ENCODE results near the gene RSRC1. TPM values are rescaled to one million over a fixed set of nuclear protein-coding genes. Genes with fewer than 3 reads are reported as not detected.

RSRC1 gene
- total RNA-seq, 1 donor from 2014 or later: 48.3 TPM

- no peak for DNase-seq (ENCODE audit: low spot score)
These were observed 17.6 kb downstream of the RSRC1 start for GRCh38 chr3:158127250-158128219.

- no peak for DNase-seq (ENCODE audit: low spot score)
These were observed 18.9 kb downstream of the RSRC1 start for GRCh38 chr3:158128755-158129154.

DNA sequence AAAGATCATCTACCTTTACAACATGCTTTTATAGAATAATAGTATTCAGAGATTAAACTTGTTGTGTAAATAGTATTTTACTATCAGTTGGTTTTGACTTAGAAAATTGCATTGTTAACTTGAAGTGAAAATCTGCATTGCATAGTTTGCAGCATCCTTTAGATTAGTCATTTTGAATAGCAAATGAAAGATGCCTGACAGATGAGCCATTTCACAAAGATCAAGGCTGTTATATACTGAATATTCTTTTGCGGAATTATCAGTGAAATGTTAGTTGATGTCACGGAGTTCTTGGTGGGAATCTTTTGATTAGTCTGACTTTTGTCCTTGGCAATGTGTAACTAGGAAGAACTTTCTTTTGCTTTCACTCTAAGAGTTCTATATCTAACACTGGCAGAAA, 24.5 kb downstream of the RSRC1 start:
- DNase-seq (ENCODE audit: low spot score): no peak

DNA sequence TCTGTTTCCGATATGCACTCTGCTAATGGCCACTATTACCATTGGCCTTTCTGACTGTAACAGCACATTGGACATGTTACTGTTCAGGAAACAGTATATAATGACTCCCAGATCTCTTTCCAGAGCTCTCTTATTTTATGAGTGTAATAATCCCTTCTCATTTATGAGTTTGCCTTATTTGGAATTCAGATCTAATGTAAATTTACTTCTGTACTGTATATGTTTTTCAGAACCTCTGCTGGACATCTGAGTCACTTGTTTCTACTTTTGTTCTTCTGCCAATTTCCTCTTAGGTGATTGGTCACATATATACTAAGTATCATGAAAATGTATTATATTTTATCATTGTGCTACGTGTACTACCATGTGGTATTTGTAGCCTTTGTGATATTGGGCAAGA, 30.5 kb downstream of the RSRC1 start:
- DNase-seq (ENCODE audit: low spot score): no peak

GRCh38 chr3:158148218-158148617, 38.3 kb downstream of the RSRC1 start:
- DNase-seq (ENCODE audit: low spot score): no peak

DNA sequence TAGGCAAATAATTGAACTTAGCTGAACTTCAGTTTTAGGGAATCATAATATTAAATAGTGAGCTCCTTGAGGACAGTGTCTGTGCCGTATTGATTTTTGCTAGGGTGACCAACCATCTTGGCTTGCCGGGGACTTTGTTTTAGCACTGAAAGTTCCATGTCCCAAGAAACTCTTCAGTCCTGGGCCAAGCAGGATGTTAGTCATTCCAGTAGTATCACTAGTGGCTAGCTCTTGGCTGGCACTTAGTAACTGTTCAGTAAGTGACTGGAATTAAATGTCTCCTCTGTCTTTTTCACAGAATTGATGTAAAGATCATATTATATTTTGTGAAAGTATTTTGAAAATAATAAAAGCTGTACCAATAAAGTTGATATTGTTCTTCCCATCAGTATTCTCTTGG, 42.3 kb downstream of the RSRC1 start:
- DNase-seq (ENCODE audit: low spot score): no peak

- no peak for DNase-seq (ENCODE audit: low spot score)
These were observed 49.1 kb downstream of the RSRC1 start for GRCh38 chr3:158158969-158159368.

DNA sequence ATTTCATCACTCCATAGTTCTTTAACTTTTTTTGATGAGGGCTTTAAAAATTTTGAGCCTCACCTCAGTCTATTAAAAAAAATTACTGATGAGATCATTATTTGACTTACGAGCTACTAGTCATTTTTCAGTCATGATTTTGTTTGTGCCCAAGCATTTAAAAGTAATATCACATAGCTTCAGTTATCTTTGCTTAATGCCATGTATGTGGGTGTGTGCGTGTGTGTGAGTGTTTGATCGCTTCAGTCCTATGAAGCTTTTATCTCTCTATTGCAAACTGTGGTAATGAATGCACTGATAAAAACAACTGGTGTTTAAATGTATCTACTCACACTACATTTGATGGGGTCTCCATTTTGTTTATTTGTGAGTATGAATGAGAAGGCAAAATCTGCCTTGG, 49.8 kb downstream of the RSRC1 start:
- DNase-seq (ENCODE audit: low spot score): no peak

DNA sequence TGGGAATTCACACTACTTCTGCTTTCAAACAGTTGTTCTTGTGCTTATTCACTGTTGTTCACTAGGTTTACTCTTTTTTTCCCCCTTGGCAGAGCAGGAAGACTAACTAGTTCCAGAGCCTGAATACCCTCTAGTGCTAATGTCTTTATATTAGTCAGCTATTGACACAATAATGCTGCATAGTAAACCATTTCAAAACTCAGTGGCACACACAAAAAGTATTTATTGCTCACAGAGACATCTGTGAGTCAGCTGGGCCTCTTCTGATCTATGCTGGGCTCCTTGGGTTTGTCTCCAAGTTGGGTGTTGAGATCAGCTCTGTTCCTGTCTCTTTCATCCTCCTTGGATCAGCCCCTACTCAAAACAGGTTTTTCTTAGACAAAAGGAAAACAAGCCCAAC, 51.1 kb downstream of the RSRC1 start:
- no peak for DNase-seq (ENCODE audit: low spot score)

DNA sequence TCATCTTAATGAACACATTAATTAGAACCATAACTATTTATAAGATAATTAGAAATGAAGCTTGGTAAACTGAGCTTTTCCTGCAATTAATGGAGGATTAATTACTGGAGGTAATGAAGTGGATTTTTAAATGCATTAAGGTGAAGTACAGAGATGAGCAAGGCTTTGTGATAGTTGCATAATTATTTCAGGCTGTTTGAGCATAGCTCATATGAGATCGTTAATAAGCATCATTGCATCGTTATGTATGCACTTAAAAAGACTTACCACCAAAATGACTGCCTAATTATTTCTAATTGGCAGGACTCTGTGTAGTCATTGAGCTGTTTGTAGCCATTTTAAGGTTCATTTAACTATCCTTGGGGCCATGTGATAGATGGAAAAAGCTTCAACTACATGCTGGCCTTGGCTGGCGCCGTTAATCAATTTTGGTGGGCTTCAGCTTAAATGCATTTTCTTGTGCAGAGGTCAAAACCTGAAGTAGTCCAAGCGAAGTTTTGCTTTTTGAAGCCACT, 55.3 kb downstream of the RSRC1 start:
- DNase-seq (ENCODE audit: low spot score): no peak

DNA sequence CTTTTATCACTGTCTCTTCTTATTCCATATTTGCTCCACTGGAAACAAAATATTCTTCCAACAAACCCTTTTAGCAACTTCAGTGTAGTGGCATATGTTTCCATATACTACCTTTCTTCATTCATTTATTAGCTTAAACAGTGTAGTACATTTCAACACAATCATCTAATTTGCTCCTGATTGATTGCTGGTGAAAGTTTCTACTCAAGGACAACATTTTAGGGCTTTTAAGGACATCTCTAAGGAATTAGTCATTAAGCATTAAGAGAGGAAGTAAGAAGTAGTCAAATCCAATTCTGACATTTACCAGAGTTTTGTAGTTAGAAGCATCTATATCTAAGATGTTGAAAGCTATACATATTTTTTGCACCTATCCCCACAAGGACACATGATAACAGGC, 55.8 kb downstream of the RSRC1 start:
- DNase-seq (ENCODE audit: low spot score): no peak

- no peak for DNase-seq (ENCODE audit: low spot score)
These were observed 56.3 kb downstream of the RSRC1 start for GRCh38 chr3:158166223-158166622.

- DNase-seq (ENCODE audit: low spot score): no peak
These were observed 58.1 kb downstream of the RSRC1 start for GRCh38 chr3:158167737-158168557.

- DNase-seq (ENCODE audit: low spot score): no peak
These were observed 59.2 kb downstream of the RSRC1 start for GRCh38 chr3:158169091-158169491.

- DNase-seq (ENCODE audit: low spot score): no peak
These were observed 71.2 kb downstream of the RSRC1 start for GRCh38 chr3:158181096-158181495.

DNA sequence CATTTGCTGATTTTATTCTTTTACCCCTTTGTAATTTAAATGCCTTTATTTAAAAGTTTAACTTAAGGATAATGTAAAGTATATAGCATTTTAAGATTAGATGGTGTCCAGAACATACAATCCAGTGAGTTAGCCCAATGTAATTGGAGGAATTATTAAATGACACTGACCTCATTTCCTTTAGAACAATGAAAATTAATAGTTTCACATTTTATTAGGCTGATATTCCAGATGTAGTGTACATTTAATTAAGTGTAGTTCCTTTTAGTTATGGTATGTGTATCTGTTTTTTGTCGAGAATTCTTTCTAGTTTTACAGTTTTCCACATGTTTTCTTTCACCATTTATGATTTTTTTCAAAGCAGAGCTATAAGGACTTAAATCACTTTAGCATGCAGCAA, 75.8 kb downstream of the RSRC1 start:
- no peak for DNase-seq (ENCODE audit: low spot score)

- DNase-seq (ENCODE audit: low spot score): no peak
These were observed 91.1 kb downstream of the RSRC1 start for GRCh38 chr3:158200955-158201354.

DNA sequence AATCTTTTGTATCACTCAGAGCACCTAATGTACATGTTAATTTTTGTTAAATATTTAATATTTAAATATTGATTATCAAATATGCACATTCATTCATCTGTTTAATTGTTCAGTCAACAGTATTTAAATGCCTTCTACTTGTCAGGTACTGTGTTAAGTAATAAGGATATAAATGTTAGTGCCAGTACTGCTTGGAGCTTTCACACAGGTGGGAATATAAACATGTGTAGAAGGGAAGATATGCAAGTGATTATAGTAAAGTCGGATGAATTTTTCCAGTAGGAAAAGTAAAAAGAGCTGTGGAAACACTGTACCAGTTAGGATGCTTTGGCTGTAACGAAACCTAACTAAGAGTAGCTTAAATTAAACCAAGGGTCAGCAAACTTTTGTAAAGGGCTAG, 95.4 kb downstream of the RSRC1 start:
- DNase-seq (ENCODE audit: low spot score): no peak

GRCh38 chr3:158205994-158206393, 96.1 kb downstream of the RSRC1 start:
- DNase-seq (ENCODE audit: low spot score): no peak

DNA sequence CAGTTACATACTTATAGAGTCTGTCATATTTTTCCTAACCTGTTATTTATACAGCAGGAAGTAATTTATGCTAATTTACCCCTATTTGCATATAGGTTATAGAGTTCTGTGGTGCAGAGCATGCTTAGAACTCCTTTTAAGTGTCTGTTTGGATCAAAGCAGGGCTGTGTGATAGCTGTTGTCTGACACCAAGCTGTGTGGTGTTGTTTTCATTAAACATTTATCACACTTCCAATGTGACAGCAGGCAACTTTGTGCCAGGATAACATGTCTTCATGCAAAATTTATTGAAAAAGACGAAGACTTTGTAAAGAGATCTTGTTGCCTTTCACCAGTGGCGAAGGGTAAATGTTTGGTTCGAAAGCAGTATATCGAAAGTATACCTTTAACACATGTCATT, 100.2 kb downstream of the RSRC1 start:
- no peak for DNase-seq (ENCODE audit: low spot score)

DNA sequence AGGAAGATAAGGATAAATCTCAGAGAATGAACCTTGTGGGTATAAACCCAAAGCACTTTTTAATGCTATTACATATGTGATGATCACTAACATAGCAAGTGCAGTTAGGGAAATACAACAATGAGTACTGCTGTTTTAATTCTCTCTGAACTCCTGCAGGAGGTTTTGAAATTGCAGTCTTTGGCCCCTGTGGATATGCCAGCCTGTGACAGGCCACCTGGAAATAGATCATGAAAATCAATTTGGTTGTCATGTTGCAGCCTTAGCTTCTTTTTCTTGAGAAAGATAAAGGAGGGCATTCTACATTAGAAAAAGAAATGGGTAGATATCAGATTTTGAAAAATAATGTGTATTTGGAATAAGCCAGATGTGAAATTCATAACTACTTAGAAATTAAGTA, 103.6 kb downstream of the RSRC1 start:
- DNase-seq (ENCODE audit: low spot score): no peak

DNA sequence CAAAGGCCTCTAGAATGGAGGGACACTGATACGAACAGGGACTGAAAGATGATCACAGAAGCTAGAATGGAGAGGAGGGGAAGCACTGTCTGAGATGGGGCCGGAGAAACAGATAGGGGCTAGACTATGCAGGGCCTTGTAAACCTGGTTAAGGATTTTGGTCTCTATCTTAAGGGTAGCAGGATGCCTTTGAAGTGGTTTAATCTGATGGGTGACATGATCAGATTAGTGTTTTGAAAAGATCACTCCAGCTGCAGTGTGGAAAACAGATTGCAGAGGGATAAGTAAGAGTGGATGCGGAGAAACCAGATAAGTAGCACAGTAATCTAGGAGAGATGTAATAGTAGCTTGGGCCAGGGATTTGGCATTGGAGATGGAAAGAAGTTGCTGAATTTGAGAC, 108.1 kb downstream of the RSRC1 start:
- DNase-seq (ENCODE audit: low spot score): no peak

DNA sequence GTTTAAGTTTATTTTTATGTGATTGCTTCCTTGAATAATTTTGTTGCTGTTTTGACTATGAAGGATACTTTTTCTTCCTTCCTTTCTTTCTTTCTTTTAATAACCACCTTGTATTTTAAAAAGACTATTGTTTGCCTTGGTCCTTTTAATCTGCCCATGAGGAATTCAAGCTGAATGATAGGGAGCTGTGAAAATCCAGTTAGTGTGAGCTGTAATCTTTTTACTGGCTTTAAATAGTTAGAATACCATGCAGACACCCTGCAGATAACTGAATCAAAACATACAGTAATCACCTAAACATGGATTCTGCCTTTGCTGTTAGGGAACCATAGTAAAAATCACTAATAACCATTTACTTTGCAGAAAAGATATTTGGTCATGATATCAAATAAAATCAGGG, 110.7 kb downstream of the RSRC1 start:
- DNase-seq (ENCODE audit: low spot score): no peak
